Measurements from ENCODE around the gene ZNF653. TPM values are rescaled to one million over a fixed set of nuclear protein-coding genes. Genes with fewer than 3 reads are reported as not detected.
"Not testable (repeated sequence)": the region's sequence is repeated elsewhere in the genome, so short reads cannot be mapped to it uniquely, and the experiment has no call there.

Gene ZNF653
- total RNA-seq, 4 donors from 2014 or later: 13.6 to 41.7 (median 14.2) TPM

GRCh38 chr19:11458236-11458900 is 47.3 kb downstream of the ZNF653 start:
- TF ChIP-seq POLR2A (IDR thresholded peaks at IDR 0.05) (no peak), CTCF (IDR thresholded peaks at IDR 0.05) (no peak)
- Histone ChIP-seq H3K9me3 (no peaks in the 10 kb centered on the region), H3K36me3 (no peaks in the 10 kb centered on the region), H3K27ac (no peak overlapping the region), H3K27me3 (no peaks in the 10 kb centered on the region), H3K4me1 (no peaks in the 10 kb centered on the region), H3K4me3 (replicated peaks in 1 of 3) (no peak overlapping the region)
- no peak for DNase-seq
- WGBS, 2 donors: 86 to 89% methylated on average over 17 to 19 of the region's 19 CpGs
- intact Hi-C loops (cut with DNase I): no loop called here

- Histone ChIP-seq H3K27me3 (no peaks in the 10 kb centered on the region), H3K27ac (no peak overlapping the region), H3K9me3 (no peaks in the 10 kb centered on the region), H3K4me1 (no peaks in the 10 kb centered on the region), H3K4me3 (replicated peaks in 1 of 3) (no peak overlapping the region), H3K36me3 (no peaks in the 10 kb centered on the region)
- DNase-seq: no peak
- TF ChIP-seq POLR2A (IDR thresholded peaks at IDR 0.05) (no peak), CTCF (IDR thresholded peaks at IDR 0.05) (no peak)
- intact Hi-C loops (cut with DNase I): no loop called here
- WGBS, 2 donors: 86 to 90% methylated on average over 20 of the region's 20 CpGs
These were observed 47.8 kb downstream of the ZNF653 start for GRCh38 chr19:11457831-11458230.

GRCh38 chr19:11457115-11457514 is 48.5 kb downstream of the ZNF653 start:
- no peak for TF ChIP-seq POLR2A (IDR thresholded peaks at IDR 0.05)
- TF ChIP-seq CTCF (IDR thresholded peaks at IDR 0.05): no peak
- no peak overlapping the region for H3K4me3 ChIP-seq (replicated peaks in 1 of 3)
- DNase-seq: peak in 1 of 2 donors; percentile 14
- H3K36me3 ChIP-seq: no peaks in the 10 kb centered on the region
- H3K27ac ChIP-seq: no peak overlapping the region
- no peaks in the 10 kb centered on the region for H3K9me3 ChIP-seq
- no peaks in the 10 kb centered on the region for H3K4me1 ChIP-seq
- intact Hi-C loops (cut with DNase I): no loop called here
- H3K27me3 ChIP-seq: no peaks in the 10 kb centered on the region
- WGBS, 2 donors: 24 to 30% methylated on average over 8 to 14 of the region's 18 CpGs

- Histone ChIP-seq H3K27me3 (no peaks in the 10 kb centered on the region), H3K4me1 (no peaks in the 10 kb centered on the region), H3K4me3 (replicated peaks in 1 of 3) (no peak overlapping the region), H3K27ac (no peak overlapping the region), H3K36me3 (no peaks in the 10 kb centered on the region), H3K9me3 (no peaks in the 10 kb centered on the region)
- TF ChIP-seq POLR2A (IDR thresholded peaks at IDR 0.05) (no peak), CTCF (IDR thresholded peaks at IDR 0.05) (no peak)
- 92 to 93% methylated on average over 7 of the region's 7 CpGs for WGBS, 2 donors
- intact Hi-C loops (cut with DNase I): no loop called here
- no peak for DNase-seq
These were observed 49.0 kb downstream of the ZNF653 start for GRCh38 chr19:11456659-11457058.

- H3K4me1 ChIP-seq; DNase-seq; H3K9me3 ChIP-seq; H3K36me3 ChIP-seq; H3K27ac ChIP-seq; intact Hi-C loops (cut with DNase I); H3K27me3 ChIP-seq; H3K4me3 ChIP-seq (replicated peaks in 1 of 3): not testable (repeated sequence)
- whole genome bisulfite sequencing, 2 donors: 82 to 94% methylated on average over 9 of the region's 9 CpGs
These were observed 50.4 kb downstream of the ZNF653 start for GRCh38 chr19:11455233-11455554.

Measured in thyroid gland (tissue), 4 donors.